NCI-H460 (cell line): Measurements from ENCODE around the gene NFKBIZ. TPM values are rescaled to one million over a fixed set of nuclear protein-coding genes. Genes with fewer than 3 reads are reported as not detected.
"Not testable (repeated sequence)": the region's sequence is repeated elsewhere in the genome, so short reads cannot be mapped to it uniquely, and the experiment has no call there.

ENCODE experiments used
- DNase-seq: peaks from one replicate; pipeline ENCODE4 v3.0.0-alpha.2; 2016; ENCODE audit warnings: low read depth; ENCODE audit errors: extremely low read depth
- total RNA-seq: library from RNA; depleted of rRNA; stranded (reverse); fragments of >200 nt; shearing (Covaris generic); gene quantifications from 2 replicates; pipeline ENCODE4 v1.2.3, GENCODE V29; 2014

Gene NFKBIZ
- total RNA-seq, 1 experiment from 2014 or later = 4.7 TPM

DNA sequence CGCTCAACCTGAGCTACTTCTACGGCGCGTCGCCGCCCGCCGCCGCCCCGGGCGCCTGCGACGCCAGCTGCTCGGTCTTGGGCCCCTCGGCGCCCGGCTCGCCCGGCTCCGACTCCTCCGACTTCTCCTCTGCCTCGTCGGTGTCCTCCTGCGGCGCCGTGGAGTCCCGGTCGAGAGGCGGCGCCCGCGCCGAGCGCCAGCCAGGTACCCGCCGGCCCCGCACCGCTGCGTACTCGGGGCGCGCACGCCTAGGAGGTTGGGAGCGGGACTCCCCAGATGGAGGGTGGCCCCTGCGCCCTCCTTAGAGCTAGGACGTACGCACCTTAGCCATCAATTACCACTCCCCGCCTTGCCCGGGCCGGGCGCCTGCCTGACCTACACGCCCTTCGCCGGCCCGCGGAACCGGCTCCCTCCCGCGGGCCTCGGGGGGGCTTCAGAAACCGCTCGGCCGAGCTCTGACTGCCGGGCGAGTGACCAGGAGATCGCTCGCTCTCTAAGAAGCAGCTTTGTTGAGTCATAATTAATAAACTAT lies 466 bp downstream of the NFKBIZ start:
- no peak for DNase-seq

DNA sequence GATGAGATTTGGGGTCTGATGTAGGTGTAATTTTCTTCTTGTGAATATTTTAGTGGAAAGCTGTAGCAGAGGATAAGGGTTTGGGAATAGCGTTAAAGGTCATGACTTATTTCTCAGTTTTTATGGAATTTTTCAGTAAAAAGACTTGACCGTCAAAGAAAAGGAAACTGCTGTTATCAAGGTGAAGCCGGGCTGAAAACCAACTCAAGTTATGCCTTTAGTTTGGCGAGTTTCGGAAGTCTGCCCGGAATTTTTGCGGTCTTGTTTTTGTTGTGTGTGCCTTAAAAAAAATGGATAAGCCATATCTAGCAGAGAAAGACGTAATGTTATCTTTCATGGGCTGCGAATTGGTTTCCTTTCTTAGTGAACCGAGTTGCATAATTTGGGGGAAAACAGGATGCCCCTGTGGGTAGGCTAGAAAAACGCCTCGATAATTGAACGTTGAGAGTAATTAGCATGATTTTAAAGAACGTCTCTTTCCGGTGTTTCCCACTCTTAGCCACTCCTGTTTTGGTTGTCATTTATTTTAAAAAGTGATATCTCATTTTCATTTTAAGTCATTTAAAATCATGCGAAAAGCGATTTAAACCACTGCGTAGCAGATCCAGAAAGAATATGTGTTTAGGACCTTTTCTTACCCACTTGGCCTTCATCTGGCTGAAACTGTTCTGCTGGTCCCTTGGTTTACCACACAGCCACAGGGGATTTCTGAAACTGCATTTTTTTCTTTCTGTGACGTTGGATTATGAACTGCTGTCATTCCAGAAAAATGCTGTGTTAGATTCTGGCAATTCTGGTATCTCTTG lies 1.1 kb downstream of the NFKBIZ start:
- DNase-seq = no peak

- no peak for DNase-seq
Observed at GRCh38 chr3:101851072-101851770, 1.9 kb downstream of the NFKBIZ start.

DNA sequence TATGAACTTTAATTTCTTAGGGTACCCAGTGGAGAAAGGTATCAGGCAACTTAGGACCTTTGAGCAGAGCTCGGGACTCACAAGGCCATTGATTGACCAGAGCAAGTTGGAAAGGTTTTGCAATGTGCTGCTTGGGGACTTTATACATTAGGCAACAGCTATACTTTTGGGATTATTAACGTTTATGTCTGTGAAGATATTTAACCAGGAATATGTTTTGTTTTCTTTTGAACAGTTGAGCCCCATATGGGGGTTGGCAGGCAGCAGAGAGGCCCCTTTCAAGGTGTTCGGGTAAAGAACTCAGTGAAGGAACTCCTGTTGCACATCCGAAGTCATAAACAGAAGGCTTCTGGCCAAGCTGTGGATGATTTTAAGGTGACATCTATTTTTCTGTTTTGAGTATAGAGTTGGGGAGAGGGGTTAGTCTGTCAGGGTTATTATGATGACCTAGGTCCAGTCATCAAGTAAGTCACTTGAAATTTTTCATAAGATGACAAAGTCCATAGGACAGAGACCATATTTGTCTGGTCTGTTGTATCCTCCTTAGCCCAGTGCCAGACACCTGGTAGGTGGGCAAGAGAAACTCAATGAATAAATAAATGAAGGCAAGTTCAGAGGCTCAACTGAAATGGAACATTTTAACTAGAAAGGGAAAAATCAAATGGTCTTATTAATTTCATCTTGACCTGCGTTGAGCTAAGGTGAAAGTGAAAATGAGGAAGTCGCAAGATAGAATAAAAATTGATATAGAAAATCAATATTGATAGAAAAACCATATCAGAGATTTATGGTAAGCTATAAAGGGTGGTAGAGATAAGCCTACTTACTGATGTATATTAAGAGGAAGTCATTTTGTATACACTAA lies 2.8 kb downstream of the NFKBIZ start:
- no peak for DNase-seq

DNA sequence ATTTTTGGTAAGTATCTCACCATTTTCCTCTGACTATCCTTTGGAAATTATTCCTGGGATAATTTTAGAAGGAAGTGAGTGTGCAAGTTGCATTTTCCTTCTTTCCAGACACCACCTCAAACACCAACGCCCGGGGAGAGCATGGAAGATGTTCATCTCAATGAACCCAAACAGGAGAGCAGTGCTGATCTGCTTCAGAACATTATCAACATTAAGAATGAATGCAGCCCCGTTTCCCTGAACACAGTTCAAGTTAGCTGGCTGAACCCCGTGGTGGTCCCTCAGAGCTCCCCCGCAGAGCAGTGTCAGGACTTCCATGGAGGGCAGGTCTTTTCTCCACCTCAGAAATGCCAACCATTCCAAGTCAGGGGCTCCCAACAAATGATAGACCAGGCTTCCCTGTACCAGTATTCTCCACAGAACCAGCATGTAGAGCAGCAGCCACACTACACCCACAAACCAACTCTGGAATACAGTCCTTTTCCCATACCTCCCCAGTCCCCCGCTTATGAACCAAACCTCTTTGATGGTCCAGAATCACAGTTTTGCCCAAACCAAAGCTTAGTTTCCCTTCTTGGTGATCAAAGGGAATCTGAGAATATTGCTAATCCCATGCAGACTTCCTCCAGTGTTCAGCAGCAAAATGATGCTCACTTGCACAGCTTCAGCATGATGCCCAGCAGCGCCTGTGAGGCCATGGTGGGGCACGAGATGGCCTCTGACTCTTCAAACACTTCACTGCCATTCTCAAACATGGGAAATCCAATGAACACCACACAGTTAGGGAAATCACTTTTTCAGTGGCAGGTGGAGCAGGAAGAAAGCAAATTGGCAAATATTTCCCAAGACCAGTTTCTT lies 3.9 kb downstream of the NFKBIZ start:
- DNase-seq = no peak

- DNase-seq = no peak
Observed at GRCh38 chr3:101853982-101854381, 4.7 kb downstream of the NFKBIZ start.

- DNase-seq = no peak
Observed at GRCh38 chr3:101854608-101855304, 5.4 kb downstream of the NFKBIZ start.

- DNase-seq = no peak
Observed at GRCh38 chr3:101857301-101857741, 8.0 kb downstream of the NFKBIZ start.

- no peak for DNase-seq
Observed at GRCh38 chr3:101858464-101859030, 9.2 kb downstream of the NFKBIZ start.

GRCh38 chr3:101859882-101860448 lies 10.7 kb downstream of the NFKBIZ start:
- no peak for DNase-seq

DNA sequence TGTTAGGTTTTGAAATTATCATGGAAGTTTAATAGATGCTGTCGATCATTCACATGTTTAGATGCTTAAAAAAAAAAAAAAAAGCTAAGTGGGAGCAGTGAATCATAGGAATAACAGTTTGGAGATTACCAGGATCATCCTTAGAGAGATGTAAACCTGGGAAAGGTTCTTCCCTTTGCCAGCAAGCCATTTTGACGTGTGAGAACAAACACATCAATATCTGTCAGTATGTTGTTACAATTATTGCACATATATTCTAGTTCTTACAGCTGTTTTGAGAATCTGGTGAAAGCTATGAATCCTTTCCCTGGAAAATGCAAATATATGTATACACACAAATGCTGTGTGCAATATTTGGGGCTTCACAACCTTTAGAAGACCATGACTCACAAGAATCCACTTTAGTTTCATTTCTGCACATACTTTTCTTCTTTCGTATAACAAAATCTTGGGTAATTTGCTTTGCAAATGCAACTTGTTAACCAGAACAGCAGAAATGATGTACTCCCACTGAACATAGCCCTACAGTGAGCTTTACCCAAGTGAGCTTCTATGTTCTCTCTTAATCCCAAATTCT lies 12.0 kb downstream of the NFKBIZ start:
- DNase-seq = no peak

DNA sequence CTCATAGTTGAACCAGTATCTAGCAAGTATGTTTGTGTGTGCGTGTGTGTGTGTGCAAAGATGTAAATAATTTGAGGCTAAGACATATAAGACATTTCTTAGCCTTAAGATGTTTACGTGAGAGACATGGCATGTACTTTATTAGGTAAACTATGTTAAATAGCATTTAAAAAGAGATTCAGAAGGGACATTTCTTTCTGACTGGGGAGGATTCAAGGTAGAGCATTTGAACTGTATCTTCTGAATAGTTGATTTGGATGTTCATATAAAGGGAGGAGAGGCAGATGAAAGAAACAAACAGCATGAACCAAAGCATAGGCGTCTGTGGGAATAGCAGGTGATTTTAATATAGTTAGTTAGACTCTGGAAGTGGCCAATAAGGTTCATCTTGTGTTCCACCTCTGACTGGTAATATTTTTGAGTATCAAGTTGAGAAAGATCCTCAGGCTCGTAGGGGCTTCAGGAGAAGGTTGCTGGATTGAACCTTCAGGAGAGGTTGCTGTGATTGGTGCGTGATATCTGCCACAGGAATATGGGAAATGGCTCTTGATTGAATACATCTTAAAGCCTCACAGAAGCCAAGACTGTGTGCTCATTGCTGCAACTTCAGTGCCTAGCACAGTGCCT lies 12.6 kb downstream of the NFKBIZ start:
- no peak for DNase-seq

DNA sequence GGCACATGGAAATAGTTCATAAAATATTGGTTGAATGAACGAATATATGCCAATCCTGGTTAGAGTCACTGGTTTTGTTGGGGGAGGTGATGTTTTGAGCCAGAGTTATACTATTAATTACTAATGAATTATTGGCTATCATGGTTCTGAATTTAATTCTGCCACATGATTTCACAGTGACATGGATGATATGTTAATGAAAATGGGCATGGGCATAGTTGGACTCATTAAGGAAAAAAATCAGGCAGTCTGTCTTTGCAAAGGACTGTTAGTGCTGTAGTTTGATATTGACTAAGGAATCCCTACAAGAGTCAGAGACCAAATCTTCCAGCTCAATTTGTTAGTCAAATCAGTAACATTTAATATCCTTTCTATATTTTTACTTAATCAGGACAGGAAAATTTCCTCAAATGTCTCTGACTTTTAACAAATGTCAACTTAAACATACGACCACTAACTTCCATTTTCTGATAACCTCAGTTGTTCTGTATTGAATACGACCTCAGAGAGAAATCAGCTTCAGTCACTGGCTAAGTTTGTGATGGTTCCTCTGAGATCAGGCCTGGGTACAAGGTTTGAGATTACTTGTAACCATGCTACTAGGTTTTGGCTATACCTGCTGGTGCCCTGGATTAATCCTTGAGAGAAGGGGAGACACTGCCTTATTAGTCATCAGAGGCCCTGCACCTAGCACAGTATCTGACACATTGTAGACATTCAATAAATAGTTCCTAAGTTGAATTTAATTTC lies 13.3 kb downstream of the NFKBIZ start:
- no peak for DNase-seq

DNA sequence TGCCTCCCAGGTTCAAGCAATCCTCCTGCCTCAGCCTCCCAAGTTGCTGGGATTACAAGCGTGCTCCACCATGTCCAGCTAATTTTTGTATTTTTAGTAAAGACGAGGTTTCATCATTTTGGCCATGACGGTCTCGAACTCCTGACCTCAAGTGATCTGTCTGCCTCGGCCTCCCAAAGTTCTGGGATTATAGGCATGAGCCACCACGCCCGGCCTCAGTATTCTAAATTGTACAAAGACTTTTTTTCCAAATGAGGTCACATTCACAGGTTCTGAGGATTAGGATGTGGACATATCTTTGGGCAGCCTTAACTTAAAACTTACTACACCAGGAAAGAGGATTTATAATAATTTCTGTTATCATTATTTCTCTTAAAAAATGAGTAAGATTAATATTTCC lies 15.6 kb downstream of the NFKBIZ start:
- DNase-seq = not testable (repeated sequence)

DNA sequence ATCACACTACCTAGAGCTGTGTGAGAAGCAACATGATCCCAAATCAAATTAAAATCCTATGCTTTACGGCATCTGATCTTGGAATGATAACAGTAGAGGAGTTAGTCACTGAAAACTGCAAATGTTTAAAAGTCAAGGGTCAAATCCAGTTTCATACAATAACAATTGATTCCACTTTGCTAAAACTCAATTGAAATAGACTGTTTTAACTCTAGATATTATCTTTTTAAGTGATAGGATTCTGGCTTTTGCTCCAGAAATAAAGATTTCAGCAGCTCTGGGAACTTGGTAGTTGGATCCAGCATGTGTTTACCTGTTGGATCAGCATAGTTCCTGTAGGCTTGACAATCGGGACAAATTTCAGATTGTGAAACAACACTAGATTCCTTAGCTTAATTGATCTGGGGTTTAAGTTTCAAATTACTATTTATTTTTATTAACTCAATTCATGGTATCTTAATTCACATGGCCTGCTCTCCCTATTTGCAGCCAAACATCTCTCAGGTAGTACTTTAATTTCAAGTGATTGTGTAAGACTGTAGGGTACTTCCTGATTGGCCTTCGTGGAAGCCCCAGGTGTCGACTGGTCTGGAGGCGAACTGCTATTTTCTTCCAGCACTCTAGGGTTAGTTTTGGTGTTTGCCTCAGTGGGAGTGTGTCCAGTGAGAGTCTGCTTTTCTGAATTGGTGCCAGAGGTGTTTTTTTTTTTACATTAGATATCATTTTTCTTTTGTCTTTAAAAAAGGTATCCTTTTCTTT lies 16.6 kb downstream of the NFKBIZ start:
- DNase-seq = no peak

GRCh38 chr3:101867511-101867910 lies 18.2 kb downstream of the NFKBIZ start:
- DNase-seq = no peak
